NCI-H510A treated with DMSO at 0.1 percent for 48 hours (cell line): ENCODE results near the gene SLC16A9.

ENCODE experiments used
- DNase-seq: peaks from one replicate; lab custom pipeline; 2025; lab: John Stamatoyannopoulos, UW

Gene SLC16A9

GRCh38 chr10:59719374-59719773 is 9.7 kb upstream of the SLC16A9 start:
- no peak for DNase-seq

- no peak for DNase-seq
Observed at GRCh38 chr10:59718257-59718656, 8.6 kb upstream of the SLC16A9 start.

DNA sequence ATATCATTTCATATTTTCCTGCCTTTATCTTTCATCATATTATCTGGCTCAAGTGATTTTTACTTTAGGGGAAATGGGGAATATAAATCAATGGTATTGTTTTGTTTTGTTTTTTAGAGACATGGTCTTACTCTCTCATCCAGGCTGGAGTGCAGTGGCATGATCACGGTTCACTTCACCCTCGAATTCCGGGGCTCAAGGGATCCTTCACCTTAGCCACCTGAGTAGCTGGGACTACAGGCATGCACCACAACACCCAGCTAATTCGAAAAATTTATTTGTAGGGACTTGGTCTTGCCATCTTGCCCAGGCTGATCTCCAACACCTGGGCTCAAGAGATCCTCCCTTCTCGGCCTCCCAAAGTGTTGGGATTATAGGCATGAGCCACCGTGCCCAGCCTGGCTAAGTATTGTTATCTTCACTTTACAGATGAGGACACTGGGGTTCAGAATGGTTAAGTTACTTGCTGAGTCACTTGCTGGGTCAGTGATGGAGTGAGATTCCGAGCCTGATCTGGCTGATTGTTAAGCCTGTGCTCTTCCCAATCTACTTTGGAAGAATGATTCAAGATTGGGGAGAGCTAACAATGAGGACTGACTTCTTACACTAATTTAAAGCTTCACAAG is 3.7 kb upstream of the SLC16A9 start:
- DNase-seq = no peak

GRCh38 chr10:59711871-59712494 is 2.3 kb upstream of the SLC16A9 start:
- DNase-seq = no peak

GRCh38 chr10:59708816-59709394 is 745 bp downstream of the SLC16A9 start:
- DNase-seq = no peak

DNA sequence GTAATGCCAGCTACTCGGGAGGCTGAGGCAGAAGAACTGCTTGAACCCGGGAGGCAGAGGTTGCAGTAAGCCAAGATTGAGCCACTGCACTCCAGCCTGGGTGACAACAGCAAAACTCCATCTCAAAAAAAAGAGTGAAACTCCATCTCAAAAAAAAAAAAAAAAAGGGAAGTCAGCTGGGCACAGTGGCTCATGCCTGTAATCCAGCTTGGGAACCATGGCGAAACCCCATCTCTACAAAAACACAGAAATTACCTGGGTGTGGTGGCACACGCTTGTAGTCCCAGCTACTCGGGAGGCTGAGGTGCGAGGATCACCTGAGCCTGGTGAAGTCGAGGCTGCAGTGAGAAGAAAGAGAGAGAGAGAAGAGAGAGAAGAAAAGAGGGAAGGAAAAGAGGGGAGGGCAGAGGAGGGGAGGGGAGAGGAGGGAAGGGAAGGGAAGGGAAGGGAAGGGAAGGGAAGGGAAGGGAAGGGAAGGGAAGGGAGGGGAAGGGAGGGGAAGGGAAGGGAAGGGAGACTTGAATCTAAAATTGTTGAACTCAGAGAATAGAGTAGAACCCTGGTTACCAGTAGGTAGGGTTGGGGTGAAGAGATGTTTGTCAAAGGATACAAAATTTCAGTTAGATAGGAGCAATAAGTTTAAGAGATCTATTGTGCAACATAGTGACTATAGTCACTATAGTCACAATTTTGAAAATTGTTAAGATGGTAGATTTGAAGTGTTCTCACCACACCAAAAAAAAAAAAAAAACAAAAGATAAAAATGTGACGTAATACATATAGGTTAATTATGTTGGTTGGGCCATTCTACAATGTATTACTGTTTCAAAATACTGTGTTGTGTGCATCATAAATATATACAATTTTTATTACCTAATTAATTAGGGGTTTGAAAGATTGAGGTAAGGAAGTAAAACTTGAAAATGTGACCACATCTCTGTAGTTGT is 2.5 kb downstream of the SLC16A9 start:
- DNase-seq = no peak

GRCh38 chr10:59705931-59706330 is 3.7 kb downstream of the SLC16A9 start:
- DNase-seq = no peak

GRCh38 chr10:59704630-59705029 is 5.0 kb downstream of the SLC16A9 start:
- no peak for DNase-seq

GRCh38 chr10:59702347-59702746 is 7.3 kb downstream of the SLC16A9 start:
- peak; percentile 63 for DNase-seq

GRCh38 chr10:59700709-59701108 is 8.9 kb downstream of the SLC16A9 start:
- DNase-seq = no peak

DNA sequence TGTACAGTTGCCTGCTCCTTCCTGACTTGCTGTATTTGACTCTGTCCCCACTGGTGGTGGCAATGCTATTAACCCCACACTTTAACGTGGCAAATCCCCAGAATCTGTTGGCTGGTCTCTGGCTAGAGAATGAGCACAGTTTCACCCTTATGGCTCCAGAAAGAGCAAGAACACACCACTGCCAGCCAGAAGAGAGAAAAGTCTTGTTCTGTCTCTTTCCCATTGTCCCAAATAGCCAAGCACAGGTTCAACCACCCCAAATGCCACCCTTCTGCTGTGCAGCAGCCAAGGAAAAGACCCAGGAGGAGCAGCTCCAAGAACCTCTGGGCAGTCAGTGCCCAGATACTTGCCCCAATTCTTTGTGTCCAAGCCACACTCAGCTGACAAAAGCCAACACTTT is 11.3 kb downstream of the SLC16A9 start:
- no peak for DNase-seq

DNA sequence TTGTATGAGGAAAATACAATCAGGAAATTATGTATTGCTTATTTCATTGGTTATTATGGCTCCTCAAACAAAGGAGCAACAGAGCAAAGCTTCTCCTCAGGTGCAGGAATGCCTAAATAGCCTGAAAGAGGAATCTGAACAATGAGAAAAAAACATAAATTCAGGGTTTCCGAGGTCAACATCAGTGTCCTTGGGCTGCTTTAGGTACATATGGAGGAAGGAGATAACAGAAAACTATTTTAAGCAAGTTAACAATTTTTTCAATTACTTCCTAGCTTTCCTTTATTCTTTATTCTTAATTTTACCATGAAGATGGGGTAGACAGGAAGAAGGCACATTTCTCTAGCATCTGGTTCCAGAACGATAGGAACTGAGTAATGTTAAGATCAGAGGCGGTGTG is 14.0 kb downstream of the SLC16A9 start:
- no peak for DNase-seq

GRCh38 chr10:59694936-59695335 is 14.7 kb downstream of the SLC16A9 start:
- no peak for DNase-seq

DNA sequence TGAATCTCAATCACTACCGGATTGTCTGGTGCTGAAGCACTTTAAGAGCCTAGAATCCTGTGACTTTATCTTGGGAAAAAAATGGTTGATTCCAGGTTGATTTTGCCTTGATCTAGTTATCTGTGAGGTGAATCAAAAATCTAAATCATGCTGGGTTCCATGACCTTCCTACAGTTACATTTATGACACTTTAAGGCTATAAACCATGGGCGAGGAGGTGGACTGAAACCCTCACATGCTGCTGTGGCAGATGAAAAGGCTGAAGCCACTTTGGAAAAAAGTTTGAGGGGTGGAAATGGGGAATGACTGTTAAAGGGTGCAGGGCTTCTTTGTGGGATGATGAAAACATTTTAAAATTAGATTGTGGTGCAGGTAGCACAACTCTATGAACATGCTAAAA is 17.5 kb downstream of the SLC16A9 start:
- no peak for DNase-seq

GRCh38 chr10:59688921-59689351 is 20.7 kb downstream of the SLC16A9 start:
- DNase-seq = no peak

GRCh38 chr10:59687657-59688056 is 22.0 kb downstream of the SLC16A9 start:
- no peak for DNase-seq

DNA sequence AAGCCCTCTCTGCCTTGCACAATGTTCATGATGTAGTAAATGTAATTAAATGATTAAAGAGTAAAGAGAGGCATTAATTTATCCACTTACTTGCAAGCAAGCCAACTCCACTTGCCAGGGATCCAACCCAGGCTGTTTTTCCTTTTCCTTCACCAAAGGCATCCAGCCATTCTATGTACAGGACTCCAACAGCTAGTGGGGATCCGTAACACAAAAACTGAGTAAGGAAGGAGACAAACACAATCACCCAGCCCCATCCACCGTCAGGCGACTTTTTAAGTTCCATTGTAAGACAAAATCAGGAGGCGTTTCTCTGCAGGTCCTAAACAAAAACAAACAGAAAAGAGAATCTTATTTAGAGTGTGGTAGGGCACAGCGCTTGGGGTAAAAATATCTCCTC is 25.6 kb downstream of the SLC16A9 start:
- no peak for DNase-seq

GRCh38 chr10:59682986-59683937 is 26.4 kb downstream of the SLC16A9 start:
- no peak for DNase-seq

DNA sequence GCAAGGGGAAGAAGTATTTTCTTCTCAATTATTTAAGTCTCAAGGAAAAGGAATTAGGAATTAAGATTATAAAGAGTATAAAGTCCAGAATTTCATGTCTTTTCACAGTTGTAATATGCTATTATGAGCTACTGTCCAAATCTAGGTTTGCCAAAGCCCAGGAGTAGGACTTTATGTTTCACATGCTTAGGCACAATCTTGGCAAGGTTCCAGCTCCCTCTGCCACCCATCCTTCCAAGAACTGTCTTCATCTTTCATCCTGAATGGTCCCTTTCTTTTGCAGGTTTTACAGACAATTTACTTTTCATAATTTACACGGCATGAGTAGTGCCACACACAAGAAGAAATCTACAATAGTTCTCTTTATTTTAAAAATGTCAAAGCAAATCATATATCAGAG is 29.5 kb downstream of the SLC16A9 start:
- no peak for DNase-seq

GRCh38 chr10:59678884-59679301 is 30.8 kb downstream of the SLC16A9 start:
- no peak for DNase-seq

DNA sequence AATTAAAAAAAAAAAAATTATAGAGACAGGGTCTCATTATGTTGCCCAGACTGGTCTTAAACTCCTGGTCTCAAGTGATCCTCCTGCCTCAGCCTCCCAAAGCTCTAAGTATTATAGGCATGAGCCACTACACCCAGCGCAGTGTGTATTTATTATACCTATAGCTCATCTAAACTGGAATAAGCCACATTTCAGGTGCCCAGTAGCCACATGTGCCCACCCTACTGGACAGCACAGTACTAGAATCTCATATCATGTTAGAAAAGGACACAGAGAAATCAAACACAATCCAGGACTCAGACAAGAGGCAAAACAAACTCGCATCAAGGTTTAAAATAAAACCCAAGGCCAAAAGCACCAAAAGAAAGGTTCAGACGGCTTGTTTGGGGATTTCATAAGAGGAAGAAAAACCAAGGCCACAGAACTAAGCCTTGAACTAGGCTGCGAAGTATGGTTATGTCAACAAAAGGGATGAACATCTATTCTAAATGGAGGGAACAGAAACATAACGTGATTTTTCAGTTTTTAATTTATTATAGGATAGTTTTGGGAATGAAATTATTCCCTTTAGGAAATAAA is 32.3 kb downstream of the SLC16A9 start:
- no peak for DNase-seq
